ENCODE measurements around the gene PRRT1B. TPM values are rescaled to one million over a fixed set of nuclear protein-coding genes. Genes with fewer than 3 reads are reported as not detected.

Gene PRRT1B
- total RNA-seq, 1 experiment from 2014 or later: not detected

GRCh38 chr9:131587906-131588305, 42.6 kb downstream of the PRRT1B start:
- POLR2A ChIA-PET (ENCODE audit: low non-redundant PET): no interaction called here
- CTCF ChIA-PET: no interaction called here

DNA sequence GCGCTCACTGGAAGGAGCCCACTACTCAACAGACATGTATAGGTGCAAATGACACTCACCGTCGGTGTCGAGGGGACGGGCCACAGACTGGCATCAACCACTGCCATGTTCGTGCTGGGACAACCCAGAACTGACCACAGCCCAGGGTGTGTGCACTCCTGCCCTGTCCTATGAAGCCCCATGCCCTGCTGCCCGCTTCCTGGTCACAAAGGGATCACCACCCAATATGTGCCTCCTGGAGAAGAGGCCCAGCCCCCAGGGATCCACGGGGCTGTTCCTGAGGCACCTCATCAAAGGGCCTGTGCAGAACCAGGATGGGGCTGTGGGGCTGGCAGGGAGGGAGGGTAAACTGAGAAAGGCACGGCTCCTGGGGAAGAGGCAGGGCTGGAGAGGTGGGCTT, 43.1 kb downstream of the PRRT1B start:
- Histone ChIP-seq H3K4me3 (ENCODE audit: low read depth, low read length, poor library complexity, severe bottlenecking) (no peak overlapping the region), H3K36me3 (ENCODE audit: insufficient read depth, low read length, poor library complexity, severe bottlenecking) (no peaks in the 10 kb centered on the region), H3K27me3 (replicated peaks; ENCODE audit: insufficient read depth, low read depth, low read length, poor library complexity) (no peaks in the 10 kb centered on the region), H3K4me1 (ENCODE audit: insufficient read depth, low read length, poor library complexity, severe bottlenecking) (no peaks in the 10 kb centered on the region), H3K27ac (ENCODE audit: low read depth, low read length, poor library complexity, severe bottlenecking) (no peak overlapping the region), H3K9me3 (ENCODE audit: low read depth, low read length, poor library complexity, severe bottlenecking) (no peaks in the 10 kb centered on the region)
- intact Hi-C loops (cut with micrococcal nuclease; ENCODE audit: unreplicated experiment): no loop called here
- TF ChIP-seq EZH2 (IDR thresholded peaks at IDR 0.05; ENCODE audit: borderline replicate concordance, low read depth, low read length, poor library complexity, severe bottlenecking) (no peak), CTCF (conservative IDR thresholded peaks at IDR 0.05; ENCODE audit: low read depth, low read length) (no peak)
- ChIA-PET POLR2A (ENCODE audit: low non-redundant PET) (no interaction called here), CTCF (no interaction called here)
- no TSS peak for BruUV-seq (replicated peaks)
- no peak for DNase-seq (ENCODE audit: low spot score)

More at GRCh38 chr9:131587906-131588305, 42.6 kb downstream of the PRRT1B start:
- no TSS peak for BruUV-seq (replicated peaks)
- Histone ChIP-seq H3K36me3 (ENCODE audit: insufficient read depth, low read length, poor library complexity, severe bottlenecking) (no peaks in the 10 kb centered on the region), H3K9me3 (ENCODE audit: low read depth, low read length, poor library complexity, severe bottlenecking) (no peaks in the 10 kb centered on the region), H3K27me3 (replicated peaks; ENCODE audit: insufficient read depth, low read depth, low read length, poor library complexity) (no peaks in the 10 kb centered on the region), H3K4me3 (ENCODE audit: low read depth, low read length, poor library complexity, severe bottlenecking) (no peak overlapping the region), H3K27ac (ENCODE audit: low read depth, low read length, poor library complexity, severe bottlenecking) (no peak overlapping the region), H3K4me1 (ENCODE audit: insufficient read depth, low read length, poor library complexity, severe bottlenecking) (no peaks in the 10 kb centered on the region)
- intact Hi-C loops (cut with micrococcal nuclease; ENCODE audit: unreplicated experiment): no loop called here
- no peak for TF ChIP-seq CTCF (conservative IDR thresholded peaks at IDR 0.05; ENCODE audit: low read depth, low read length)
- no peak for TF ChIP-seq EZH2 (IDR thresholded peaks at IDR 0.05; ENCODE audit: borderline replicate concordance, low read depth, low read length, poor library complexity, severe bottlenecking)
- no peak for DNase-seq (ENCODE audit: low spot score)

- DNase-seq (ENCODE audit: low spot score): no peak
- Histone ChIP-seq H3K4me3 (ENCODE audit: low read depth, low read length, poor library complexity, severe bottlenecking) (no peak overlapping the region), H3K36me3 (ENCODE audit: insufficient read depth, low read length, poor library complexity, severe bottlenecking) (no peaks in the 10 kb centered on the region), H3K27me3 (replicated peaks; ENCODE audit: insufficient read depth, low read depth, low read length, poor library complexity) (no peaks in the 10 kb centered on the region), H3K9me3 (ENCODE audit: low read depth, low read length, poor library complexity, severe bottlenecking) (no peaks in the 10 kb centered on the region), H3K4me1 (ENCODE audit: insufficient read depth, low read length, poor library complexity, severe bottlenecking) (no peaks in the 10 kb centered on the region), H3K27ac (ENCODE audit: low read depth, low read length, poor library complexity, severe bottlenecking) (no peak overlapping the region)
- BruUV-seq (replicated peaks): no TSS peak
- POLR2A ChIA-PET (ENCODE audit: low non-redundant PET): no interaction called here
- TF ChIP-seq EZH2 (IDR thresholded peaks at IDR 0.05; ENCODE audit: borderline replicate concordance, low read depth, low read length, poor library complexity, severe bottlenecking) (no peak), CTCF (conservative IDR thresholded peaks at IDR 0.05; ENCODE audit: low read depth, low read length) (no peak)
- CTCF ChIA-PET: no interaction called here
- intact Hi-C loops (cut with micrococcal nuclease; ENCODE audit: unreplicated experiment): no loop called here
Measured at GRCh38 chr9:131589124-131589711, 43.9 kb downstream of the PRRT1B start.
